ENCODE data around the gene CGN.
A peak's percentile ranks its signal among the peaks of the same experiment; 100 is the strongest.

The CGN gene

GRCh38 chr1:151553659-151554058 is 42.5 kb downstream of the CGN start:
- DNase-seq: no peak

- DNase-seq: no peak
Measured at GRCh38 chr1:151556052-151556451, 44.9 kb downstream of the CGN start.

GRCh38 chr1:151562661-151563060 is 51.5 kb downstream of the CGN start:
- no peak for DNase-seq

- DNase-seq: no peak
Measured at GRCh38 chr1:151563376-151563775, 52.2 kb downstream of the CGN start.

GRCh38 chr1:151565502-151566189 is 54.5 kb downstream of the CGN start:
- DNase-seq: no peak

GRCh38 chr1:151568626-151569088 is 57.5 kb downstream of the CGN start:
- peak; percentile 17 to 27 for DNase-seq

GRCh38 chr1:151570819-151571218 is 59.6 kb downstream of the CGN start:
- DNase-seq: no peak

GRCh38 chr1:151574575-151575529 is 63.7 kb downstream of the CGN start:
- DNase-seq: peak in 1 of 2 experiments; percentile 4

- DNase-seq: no peak
Measured at GRCh38 chr1:151577173-151577572, 66.0 kb downstream of the CGN start.

- DNase-seq: no peak
Measured at GRCh38 chr1:151578941-151579340, 67.8 kb downstream of the CGN start.

GRCh38 chr1:151579436-151580225 is 68.4 kb downstream of the CGN start:
- DNase-seq: no peak

GRCh38 chr1:151581451-151581850 is 70.3 kb downstream of the CGN start:
- no peak for DNase-seq

- DNase-seq: no peak
Measured at GRCh38 chr1:151581921-151582320, 70.7 kb downstream of the CGN start.

GRCh38 chr1:151583796-151584195 is 72.6 kb downstream of the CGN start:
- no peak for DNase-seq

GRCh38 chr1:151584278-151584677 is 73.1 kb downstream of the CGN start:
- no peak for DNase-seq

- no peak for DNase-seq
Measured at GRCh38 chr1:151584780-151585179, 73.6 kb downstream of the CGN start.

GRCh38 chr1:151585622-151586021 is 74.4 kb downstream of the CGN start:
- DNase-seq: no peak
